ENCODE data around the gene NEUROD4. TPM values are rescaled to one million over a fixed set of nuclear protein-coding genes. Genes with fewer than 3 reads are reported as not detected.

NEUROD4 gene
- total RNA-seq, 1 donor, result not detected

GRCh38 chr12:55065535-55065934, 45.8 kb downstream of the NEUROD4 start:
- peaks cover 4% of the 10 kb centered on the region for H3K27me3 ChIP-seq (ENCODE audit: insufficient read depth, low read length)

GRCh38 chr12:55067701-55068100, 47.9 kb downstream of the NEUROD4 start:
- Histone ChIP-seq H3K27me3 (ENCODE audit: insufficient read depth, low read length) (peaks cover 4% of the 10 kb centered on the region), H3K9me3 (ENCODE audit: low read depth, low read length) (no peaks in the 10 kb centered on the region), H3K4me3 (ENCODE audit: low read length) (no peak overlapping the region), H3K4me1 (ENCODE audit: insufficient read depth, low read length) (peaks cover 3% of the 10 kb centered on the region)

More at GRCh38 chr12:55065535-55065934, 45.8 kb downstream of the NEUROD4 start:
- Histone ChIP-seq H3K4me1 (ENCODE audit: insufficient read depth, low read length) (peaks cover 7% of the 10 kb centered on the region), H3K9me3 (ENCODE audit: low read depth, low read length) (no peaks in the 10 kb centered on the region), H3K4me3 (ENCODE audit: low read length) (no peak overlapping the region)

GRCh38 chr12:55068416-55069010, 48.7 kb downstream of the NEUROD4 start:
- Histone ChIP-seq H3K4me1 (ENCODE audit: insufficient read depth, low read length) (peaks cover 3% of the 10 kb centered on the region), H3K9me3 (ENCODE audit: low read depth, low read length) (no peaks in the 10 kb centered on the region), H3K27me3 (ENCODE audit: insufficient read depth, low read length) (peaks cover 4% of the 10 kb centered on the region), H3K4me3 (ENCODE audit: low read length) (no peak overlapping the region)

GRCh38 chr12:55072083-55072482, 52.3 kb downstream of the NEUROD4 start:
- Histone ChIP-seq H3K27me3 (ENCODE audit: insufficient read depth, low read length) (peaks cover 7% of the 10 kb centered on the region), H3K4me1 (ENCODE audit: insufficient read depth, low read length) (peaks cover 3% of the 10 kb centered on the region), H3K9me3 (ENCODE audit: low read depth, low read length) (no peaks in the 10 kb centered on the region), H3K4me3 (ENCODE audit: low read length) (no peak overlapping the region)

- peaks cover 3% of the 10 kb centered on the region for H3K4me1 ChIP-seq (ENCODE audit: insufficient read depth, low read length)
- H3K27me3 ChIP-seq (ENCODE audit: insufficient read depth, low read length), result peaks cover 12% of the 10 kb centered on the region
- no peaks in the 10 kb centered on the region for H3K9me3 ChIP-seq (ENCODE audit: low read depth, low read length)
- H3K4me3 ChIP-seq (ENCODE audit: low read length), result no peak overlapping the region
Observed at GRCh38 chr12:55073043-55074022, 53.6 kb downstream of the NEUROD4 start.

GRCh38 chr12:55074806-55075205, 55.0 kb downstream of the NEUROD4 start:
- Histone ChIP-seq H3K27me3 (ENCODE audit: insufficient read depth, low read length) (peaks cover 22% of the 10 kb centered on the region), H3K9me3 (ENCODE audit: low read depth, low read length) (no peaks in the 10 kb centered on the region), H3K4me3 (ENCODE audit: low read length) (no peak overlapping the region), H3K4me1 (ENCODE audit: insufficient read depth, low read length) (no peaks in the 10 kb centered on the region)

Other genes starting within 250 kb of the NEUROD4 start
- gene MUCL1, start 165.5 kb upstream of the NEUROD4 start, total RNA-seq, result not detected
- 113 TPM for gene TESPA1, start 35.2 kb upstream of the NEUROD4 start, total RNA-seq
- not detected for gene OR9K2, start 106.4 kb downstream of the NEUROD4 start, total RNA-seq
- gene OR10A7, start 201.1 kb downstream of the NEUROD4 start, total RNA-seq, result 0.42 TPM
- not detected for gene OR6C74, start 224.6 kb downstream of the NEUROD4 start, total RNA-seq

Data from mononuclear cell (primary cell).